Smooth muscle cell (in vitro differentiated cells): ENCODE data around the gene BANK1. TPM values are rescaled to one million over a fixed set of nuclear protein-coding genes. Genes with fewer than 3 reads are reported as not detected.
A peak's percentile ranks its signal among the peaks of the same experiment; 100 is the strongest.
"Not testable (repeated sequence)": the region's sequence is repeated elsewhere in the genome, so short reads cannot be mapped to it uniquely, and the experiment has no call there.

Source experiments
- DNase-seq: peaks from one replicate; lab custom pipeline; 2025; ENCODE audit not compliant: unreplicated experiment; lab: John Stamatoyannopoulos, UW
- H2AFZ ChIP-seq: fragments of 200-600 bp; sonication (generic); 2 replicates; pipeline ENCODE4 v1.6.0; 2016; ENCODE audit warnings: antibody characterized with exemption, low read depth, mild to moderate bottlenecking
- H3F3A ChIP-seq: fragments of 200-600 bp; sonication (generic); 2 replicates; pipeline ENCODE4 v1.6.0; 2017; ENCODE audit warnings: antibody characterized with exemption, low read depth
- H3K27ac ChIP-seq: fragments of 200-600 bp; sonication (generic); 2 replicates; pipeline ENCODE4 v1.5.1; 2016; ENCODE audit warnings: low read depth, mild to moderate bottlenecking
- H3K27me3 ChIP-seq: fragments of 200-600 bp; sonication (generic); 2 replicates; pipeline ENCODE4 v1.6.1; 2016; ENCODE audit warnings: low read depth, mild to moderate bottlenecking
- H3K36me3 ChIP-seq: fragments of 200-600 bp; sonication (generic); 2 replicates; pipeline ENCODE4 v1.5.1; 2016; ENCODE audit warnings: low read depth
- H3K4me1 ChIP-seq: fragments of 200-600 bp; sonication (generic); 2 replicates; pipeline ENCODE4 v1.5.1; 2016; ENCODE audit warnings: low read depth
- H3K4me2 ChIP-seq: fragments of 200-600 bp; sonication (generic); 2 replicates; pipeline ENCODE4 v1.6.0; 2016; ENCODE audit warnings: mild to moderate bottlenecking
- H3K4me3 ChIP-seq: fragments of 200-600 bp; sonication (generic); 2 replicates; pipeline ENCODE4 v1.5.1; 2016; ENCODE audit warnings: mild to moderate bottlenecking
- H3K79me2 ChIP-seq: fragments of 200-600 bp; sonication (generic); 2 replicates; pipeline ENCODE4 v1.6.0; 2016; ENCODE audit warnings: low read depth, mild to moderate bottlenecking
- H3K9ac ChIP-seq: fragments of 200-600 bp; sonication (generic); 2 replicates; pipeline ENCODE4 v1.6.0; 2016; ENCODE audit warnings: low read depth
- H3K9me3 ChIP-seq: fragments of 200-600 bp; sonication (generic); replicated peaks from 2 replicates; pipeline ENCODE4 v1.5.1; 2016; ENCODE audit warnings: low read depth
- H4K20me1 ChIP-seq: fragments of 200-600 bp; sonication (generic); 2 replicates; pipeline ENCODE4 v1.6.0; 2016; ENCODE audit warnings: low read depth
- WGBS: methylation state at CpG from one replicate; pipeline ENCODE4 v1.1.7; 2016; ENCODE audit warnings: low lambda C conversion rate; 5-methylcytosine and 5-hydroxymethylcytosine counted together
- polyA plus RNA-seq: library from polyadenylated mRNA; unstranded; fragments of >200 nt; fragmentation: Nextera tagmentation; extraction: Ambion mirVana; gene quantifications from 2 replicates; pipeline ENCODE4 v1.2.1, GENCODE V29; 2016
- total RNA-seq: library from RNA; depleted of rRNA; stranded (reverse); fragments of >200 nt; gene quantifications from 2 replicates; pipeline ENCODE4 v1.2.3, GENCODE V29; 2014
- TF ChIP-seq, protein P1 (sequence below): fragments of 200-600 bp; sonication (generic); IDR thresholded peaks from 2 replicates; pipeline ENCODE4 v1.5.1; 2017; ENCODE audit warnings: borderline replicate concordance, mild to moderate bottlenecking, antibody characterized with exemption; ENCODE audit not compliant: insufficient read depth, poor library complexity, severe bottlenecking

Gene BANK1
- total and polyA plus RNA-seq, 2 experiments from 2014 or later = 0.54 to 1.5 TPM

DNA sequence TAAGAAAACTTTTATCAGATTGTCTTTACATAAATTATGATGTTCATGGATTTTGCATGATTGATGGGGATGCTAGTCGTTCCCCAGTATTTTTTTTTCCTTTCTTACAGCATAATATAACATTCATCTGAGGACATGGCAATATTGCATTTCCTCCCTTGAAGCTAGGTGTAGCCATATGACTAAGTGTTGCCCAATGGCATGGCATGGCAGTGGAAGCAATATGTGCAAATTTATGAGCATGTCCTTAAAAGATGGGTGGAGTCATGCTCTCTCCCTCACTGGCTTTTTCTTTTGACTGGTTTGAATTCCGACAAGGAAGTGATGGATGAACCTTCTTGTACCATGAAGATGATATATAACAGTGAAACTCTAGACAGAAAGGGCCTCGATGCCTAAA lies 96.3 kb downstream of the BANK1 start:
- Histone ChIP-seq H3K9me3 (no peaks in the 10 kb centered on the region), H3K27ac (no peak overlapping the region), H4K20me1 (no peaks in the 10 kb centered on the region), H3K27me3 (no peaks in the 10 kb centered on the region), H3K4me2 (no peak overlapping the region), H3K4me3 (no peak overlapping the region), H3F3A (no peaks in the 10 kb centered on the region), H2AFZ (no peak overlapping the region), H3K4me1 (no peaks in the 10 kb centered on the region), H3K79me2 (no peaks in the 10 kb centered on the region), H3K9ac (no peak overlapping the region), H3K36me3 (no peaks in the 10 kb centered on the region)
- DNase-seq = no peak
- TF ChIP-seq, protein P1, sequence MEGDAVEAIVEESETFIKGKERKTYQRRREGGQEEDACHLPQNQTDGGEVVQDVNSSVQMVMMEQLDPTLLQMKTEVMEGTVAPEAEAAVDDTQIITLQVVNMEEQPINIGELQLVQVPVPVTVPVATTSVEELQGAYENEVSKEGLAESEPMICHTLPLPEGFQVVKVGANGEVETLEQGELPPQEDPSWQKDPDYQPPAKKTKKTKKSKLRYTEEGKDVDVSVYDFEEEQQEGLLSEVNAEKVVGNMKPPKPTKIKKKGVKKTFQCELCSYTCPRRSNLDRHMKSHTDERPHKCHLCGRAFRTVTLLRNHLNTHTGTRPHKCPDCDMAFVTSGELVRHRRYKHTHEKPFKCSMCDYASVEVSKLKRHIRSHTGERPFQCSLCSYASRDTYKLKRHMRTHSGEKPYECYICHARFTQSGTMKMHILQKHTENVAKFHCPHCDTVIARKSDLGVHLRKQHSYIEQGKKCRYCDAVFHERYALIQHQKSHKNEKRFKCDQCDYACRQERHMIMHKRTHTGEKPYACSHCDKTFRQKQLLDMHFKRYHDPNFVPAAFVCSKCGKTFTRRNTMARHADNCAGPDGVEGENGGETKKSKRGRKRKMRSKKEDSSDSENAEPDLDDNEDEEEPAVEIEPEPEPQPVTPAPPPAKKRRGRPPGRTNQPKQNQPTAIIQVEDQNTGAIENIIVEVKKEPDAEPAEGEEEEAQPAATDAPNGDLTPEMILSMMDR = no peak
- 96% methylated on average over 3 of the region's 3 CpGs for WGBS

GRCh38 chr4:101888472-101888871 lies 97.9 kb downstream of the BANK1 start:
- H3K4me2 ChIP-seq = no peak overlapping the region
- H3K4me3 ChIP-seq = no peak overlapping the region
- H4K20me1 ChIP-seq = no peaks in the 10 kb centered on the region
- H3K27ac ChIP-seq = no peak overlapping the region
- DNase-seq = no peak
- H2AFZ ChIP-seq = no peak overlapping the region
- no peaks in the 10 kb centered on the region for H3K27me3 ChIP-seq
- H3F3A ChIP-seq = no peaks in the 10 kb centered on the region
- WGBS = 91% methylated on average over 4 of the region's 4 CpGs
- H3K36me3 ChIP-seq = no peaks in the 10 kb centered on the region
- TF ChIP-seq, protein P1 = no peak
- H3K9ac ChIP-seq = no peak overlapping the region
- H3K79me2 ChIP-seq = no peaks in the 10 kb centered on the region
- no peaks in the 10 kb centered on the region for H3K4me1 ChIP-seq
- no peaks in the 10 kb centered on the region for H3K9me3 ChIP-seq

- not testable (repeated sequence) for H3K27ac ChIP-seq, DNase-seq, H3K4me3 ChIP-seq, H3K27me3 ChIP-seq, H3K9me3 ChIP-seq, H3K36me3 ChIP-seq, H3K4me1 ChIP-seq, H3K9ac ChIP-seq, H4K20me1 ChIP-seq, H3F3A ChIP-seq, H3K79me2 ChIP-seq
- WGBS = 43% methylated on average over 5 of the region's 5 CpGs
- Histone ChIP-seq H3K4me2 (peak overlapping the region; percentile 59), H2AFZ (peak overlapping the region; percentile 65)
Measured at GRCh38 chr4:101905527-101905926, 115.0 kb downstream of the BANK1 start.

- DNase-seq = no peak
- Histone ChIP-seq H3K79me2 (no peaks in the 10 kb centered on the region), H3F3A (no peaks in the 10 kb centered on the region), H3K36me3 (no peaks in the 10 kb centered on the region), H2AFZ (no peak overlapping the region), H3K4me3 (no peak overlapping the region), H4K20me1 (no peaks in the 10 kb centered on the region), H3K4me1 (no peaks in the 10 kb centered on the region), H3K4me2 (no peak overlapping the region), H3K9ac (no peak overlapping the region), H3K27me3 (no peaks in the 10 kb centered on the region), H3K27ac (no peak overlapping the region), H3K9me3 (no peaks in the 10 kb centered on the region)
- TF ChIP-seq, protein P1 = no peak
- WGBS = 79% methylated on average over 4 of the region's 4 CpGs
Measured at GRCh38 chr4:101910786-101911373, 120.3 kb downstream of the BANK1 start.
